GM23248 (cell line): ENCODE data around the gene RND1. TPM values are rescaled to one million over a fixed set of nuclear protein-coding genes. Genes with fewer than 3 reads are reported as not detected.

Experiments used
- DNase-seq: peaks from one replicate; pipeline ENCODE4 v3.0.0-alpha.2; 2015
- H2AFZ ChIP-seq: fragments of 200-600 bp; sonication (generic); 2 replicates; pipeline ENCODE4 v1.6.1; 2016; ENCODE audit warnings: antibody characterized with exemption
- H3F3A ChIP-seq: fragments of 200-600 bp; sonication (generic); 2 replicates; pipeline ENCODE4 v1.6.1; 2016; ENCODE audit warnings: mild to moderate bottlenecking, antibody characterized with exemption, mixed run types; ENCODE audit not compliant: insufficient read depth
- H3K27ac ChIP-seq: fragments of 200-600 bp; sonication (generic); 2 replicates; pipeline ENCODE4 v1.5.1; 2016; ENCODE audit warnings: mild to moderate bottlenecking
- H3K27me3 ChIP-seq: fragments of 200-600 bp; sonication (generic); replicated peaks from 2 replicates; pipeline ENCODE4 v1.6.1; 2016; ENCODE audit warnings: mild to moderate bottlenecking; ENCODE audit not compliant: insufficient read depth
- H3K36me3 ChIP-seq: fragments of 200-600 bp; sonication (generic); 2 replicates; pipeline ENCODE4 v1.6.1; 2016; ENCODE audit warnings: low read depth, mild to moderate bottlenecking
- H3K4me1 ChIP-seq: fragments of 200-600 bp; sonication (generic); 2 replicates; pipeline ENCODE4 v1.6.1; 2016; ENCODE audit warnings: mild to moderate bottlenecking; ENCODE audit not compliant: insufficient read depth
- H3K4me2 ChIP-seq: fragments of 200-600 bp; sonication (generic); one replicate; pipeline ENCODE4 v1.6.1; 2016; ENCODE audit warnings: mild to moderate bottlenecking; ENCODE audit not compliant: unreplicated experiment
- H3K4me3 ChIP-seq: fragments of 200-600 bp; sonication (generic); 2 replicates; pipeline ENCODE4 v1.5.1; 2016; ENCODE audit warnings: mild to moderate bottlenecking
- H3K79me2 ChIP-seq: fragments of 200-600 bp; sonication (generic); 2 replicates; pipeline ENCODE4 v1.6.1; 2016; ENCODE audit warnings: mild to moderate bottlenecking; ENCODE audit not compliant: insufficient read depth
- H3K9ac ChIP-seq: fragments of 200-600 bp; sonication (generic); 2 replicates; pipeline ENCODE4 v1.6.1; 2016; ENCODE audit warnings: mild to moderate bottlenecking
- H3K9me2 ChIP-seq: fragments of 200-600 bp; sonication (generic); 2 replicates; pipeline ENCODE4 v1.6.1; 2016; ENCODE audit warnings: mixed run types, mild to moderate bottlenecking, moderate library complexity; ENCODE audit not compliant: insufficient read depth
- H3K9me3 ChIP-seq: fragments of 200-600 bp; sonication (generic); one replicate; pipeline ENCODE4 v1.6.1; 2017; ENCODE audit warnings: low read depth
- H4K20me1 ChIP-seq: fragments of 200-600 bp; sonication (generic); 2 replicates; pipeline ENCODE4 v1.6.0; 2016; ENCODE audit not compliant: insufficient read depth
- EZH2 ChIP-seq: fragments of 200-600 bp; sonication (generic); IDR thresholded peaks from 2 replicates; pipeline ENCODE4 v1.6.1; 2018; ENCODE audit warnings: antibody characterized with exemption, mild to moderate bottlenecking; ENCODE audit not compliant: insufficient read depth, poor library complexity, severe bottlenecking
- EZH2phosphoT487 ChIP-seq: fragments of 200-600 bp; sonication (generic); IDR thresholded peaks from 2 replicates; pipeline ENCODE4 v1.6.1; 2018; ENCODE audit warnings: antibody characterized with exemption, moderate library complexity, mild to moderate bottlenecking, low read depth; ENCODE audit not compliant: insufficient read depth
- WGBS, 2 experiments: methylation state at CpG; one replicate each; pipeline ENCODE4 v1.1.6; 2015 to 2017; ENCODE audit warnings: low lambda C conversion rate in 2 of 2, low coverage in 1 of 2; ENCODE audit errors: missing lambda C conversion rate in 2 of 2; 5-methylcytosine and 5-hydroxymethylcytosine counted together
- in situ Hi-C: fragments of 300-500 bp; cut with MboI; formaldehyde crosslinking; loops from 2 replicates; pipeline ENCODE4 v1.15.0; 2020
- polyA plus RNA-seq: library from polyadenylated mRNA; unstranded; fragments of >200 nt; fragmentation: Nextera tagmentation; extraction: Ambion mirVana; gene quantifications from 2 replicates; pipeline ENCODE4 v1.2.1, GENCODE V29; 2016
- total RNA-seq: library from RNA; depleted of rRNA; stranded (reverse); fragments of >200 nt; shearing (Covaris generic); gene quantifications from 2 replicates; pipeline ENCODE4 v1.2.3, GENCODE V29; 2014

Gene RND1
- total and polyA plus RNA-seq, 2 experiments from 2014 or later: 0.32 TPM; not detected in 1

GRCh38 chr12:48824905-48825304, 40.8 kb downstream of the RND1 start:
- TF ChIP-seq EZH2: no peak
- no peak overlapping the region for H3K27ac ChIP-seq
- no peaks in the 10 kb centered on the region for H3F3A ChIP-seq
- no peaks in the 10 kb centered on the region for H3K9me3 ChIP-seq
- no peaks in the 10 kb centered on the region for H3K4me1 ChIP-seq
- no peak overlapping the region for H3K4me3 ChIP-seq
- in situ Hi-C loops: no loop called here
- H4K20me1 ChIP-seq: no peaks in the 10 kb centered on the region
- H3K79me2 ChIP-seq: no peaks in the 10 kb centered on the region
- H3K27me3 ChIP-seq: no peaks in the 10 kb centered on the region
- H3K9me2 ChIP-seq: no peaks in the 10 kb centered on the region
- no peaks in the 10 kb centered on the region for H3K36me3 ChIP-seq
- DNase-seq: no peak
- no peak overlapping the region for H3K9ac ChIP-seq
- H2AFZ ChIP-seq: no peak overlapping the region
- 98 to 100% methylated on average over 4 of the region's 4 CpGs for WGBS, 2 experiments
- H3K4me2 ChIP-seq: no peak overlapping the region

DNA sequence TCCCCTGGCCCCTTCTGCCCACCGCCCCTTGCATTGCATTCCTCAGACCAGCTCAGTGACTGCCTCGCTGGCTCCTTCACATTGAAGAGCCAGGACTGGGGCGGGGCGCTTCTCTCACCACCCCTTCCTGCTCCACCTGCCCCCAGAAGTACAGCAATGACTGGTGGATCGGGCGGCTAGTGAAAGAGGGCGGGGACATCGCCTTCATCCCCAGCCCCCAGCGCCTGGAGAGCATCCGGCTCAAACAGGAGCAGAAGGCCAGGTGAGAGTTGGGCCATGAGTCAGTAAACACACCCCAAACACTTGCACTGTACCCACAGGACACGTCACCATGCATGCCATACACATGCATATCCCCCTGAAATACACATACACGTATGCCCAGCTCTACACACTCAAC, 41.6 kb downstream of the RND1 start:
- no peaks in the 10 kb centered on the region for H4K20me1 ChIP-seq
- no peak overlapping the region for H3K27ac ChIP-seq
- H3K9ac ChIP-seq: no peak overlapping the region
- no peaks in the 10 kb centered on the region for H3K9me2 ChIP-seq
- H3K27me3 ChIP-seq: no peaks in the 10 kb centered on the region
- 0 out of 2 replicates have a peak, but pooled peaks cover 5% of the 10 kb centered on the region for H3K79me2 ChIP-seq
- no peaks in the 10 kb centered on the region for H3F3A ChIP-seq
- no peak overlapping the region for H3K4me3 ChIP-seq
- no peaks in the 10 kb centered on the region for H3K4me1 ChIP-seq
- H3K9me3 ChIP-seq: no peaks in the 10 kb centered on the region
- WGBS, 2 experiments: 75 to 84% methylated on average over 12 of the region's 12 CpGs
- no peak for DNase-seq
- H2AFZ ChIP-seq: no peak overlapping the region
- in situ Hi-C loops: no loop called here
- no peaks in the 10 kb centered on the region for H3K36me3 ChIP-seq
- TF ChIP-seq EZH2phosphoT487 (no peak), EZH2 (no peak)
- H3K4me2 ChIP-seq: no peak overlapping the region

DNA sequence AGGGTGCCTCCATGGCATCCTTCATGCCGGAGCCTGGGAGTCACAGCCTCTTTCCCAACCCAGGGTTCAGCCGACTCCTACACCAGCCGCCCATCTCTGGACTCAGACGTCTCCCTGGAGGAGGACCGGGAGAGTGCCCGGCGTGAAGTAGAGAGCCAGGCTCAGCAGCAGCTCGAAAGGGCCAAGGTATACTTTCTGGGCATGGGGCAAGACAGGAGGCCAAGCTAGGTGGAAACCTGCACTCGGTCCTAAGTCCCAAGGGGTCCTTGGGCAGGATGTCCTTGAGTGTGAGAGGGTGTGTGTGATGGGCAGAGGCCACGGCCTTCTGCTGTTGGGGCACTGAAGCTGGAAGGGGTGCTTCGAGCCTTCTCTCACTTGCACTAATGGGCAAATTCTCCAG, 42.4 kb downstream of the RND1 start:
- in situ Hi-C loops: no loop called here
- TF ChIP-seq EZH2 (no peak), EZH2phosphoT487 (no peak)
- DNase-seq: no peak
- H3K27me3 ChIP-seq: no peaks in the 10 kb centered on the region
- no peaks in the 10 kb centered on the region for H3K9me3 ChIP-seq
- H3F3A ChIP-seq: no peaks in the 10 kb centered on the region
- H3K4me2 ChIP-seq: no peak overlapping the region
- no peaks in the 10 kb centered on the region for H3K4me1 ChIP-seq
- H2AFZ ChIP-seq: no peak overlapping the region
- H3K27ac ChIP-seq: no peak overlapping the region
- H3K79me2 ChIP-seq: 0 out of 2 replicates have a peak, but pooled peaks cover 9% of the 10 kb centered on the region
- H3K9me2 ChIP-seq: no peaks in the 10 kb centered on the region
- 87 to 91% methylated on average over 11 of the region's 11 CpGs for WGBS, 2 experiments
- H3K4me3 ChIP-seq: no peak overlapping the region
- H3K36me3 ChIP-seq: no peaks in the 10 kb centered on the region
- H3K9ac ChIP-seq: no peak overlapping the region
- no peaks in the 10 kb centered on the region for H4K20me1 ChIP-seq

DNA sequence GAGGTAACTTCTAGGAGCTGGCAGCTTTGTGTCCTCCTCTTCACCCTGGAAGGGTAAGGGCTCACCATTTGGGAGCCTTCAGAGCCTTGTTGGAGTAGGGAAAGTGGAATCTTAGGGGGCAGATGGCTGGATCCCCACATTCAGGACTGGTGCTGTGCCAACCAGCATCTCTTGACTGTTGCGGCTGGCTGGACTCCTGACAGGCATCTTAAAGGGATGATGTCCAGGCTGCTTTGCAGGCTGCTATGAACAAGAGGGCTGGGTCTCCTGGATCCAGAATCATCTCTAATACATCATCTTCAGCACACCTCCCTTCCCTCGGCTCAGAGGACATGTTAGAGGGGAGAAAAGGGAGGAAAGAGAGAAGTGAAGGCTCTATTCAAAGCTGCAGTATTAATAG, 43.0 kb downstream of the RND1 start:
- Histone ChIP-seq H3K9me3 (no peaks in the 10 kb centered on the region), H3K27ac (no peak overlapping the region), H3K9ac (no peak overlapping the region), H3K4me2 (no peak overlapping the region), H3K4me1 (no peaks in the 10 kb centered on the region), H4K20me1 (no peaks in the 10 kb centered on the region), H3K79me2 (0 out of 2 replicates have a peak, but pooled peaks cover 9% of the 10 kb centered on the region), H3F3A (no peaks in the 10 kb centered on the region), H3K4me3 (no peak overlapping the region), H3K9me2 (no peaks in the 10 kb centered on the region), H3K36me3 (no peaks in the 10 kb centered on the region), H2AFZ (no peak overlapping the region), H3K27me3 (no peaks in the 10 kb centered on the region)
- no peak for DNase-seq
- in situ Hi-C loops: no loop called here
- 57 to 59% methylated on average over 2 of the region's 2 CpGs for WGBS, 2 experiments
- TF ChIP-seq EZH2 (no peak), EZH2phosphoT487 (no peak)

- H2AFZ ChIP-seq: no peak overlapping the region
- H3F3A ChIP-seq: no peaks in the 10 kb centered on the region
- H4K20me1 ChIP-seq: no peaks in the 10 kb centered on the region
- H3K27ac ChIP-seq: no peak overlapping the region
- DNase-seq: no peak
- H3K4me3 ChIP-seq: no peak overlapping the region
- H3K9me2 ChIP-seq: no peaks in the 10 kb centered on the region
- H3K79me2 ChIP-seq: 0 out of 2 replicates have a peak, but pooled peaks cover 11% of the 10 kb centered on the region
- 92 to 94% methylated on average over 5 of the region's 5 CpGs for WGBS, 2 experiments
- H3K36me3 ChIP-seq: no peaks in the 10 kb centered on the region
- no peak overlapping the region for H3K9ac ChIP-seq
- in situ Hi-C loops: no loop called here
- no peak overlapping the region for H3K4me2 ChIP-seq
- no peaks in the 10 kb centered on the region for H3K27me3 ChIP-seq
- TF ChIP-seq EZH2: no peak
- TF ChIP-seq EZH2phosphoT487: no peak
- no peaks in the 10 kb centered on the region for H3K4me1 ChIP-seq
- no peaks in the 10 kb centered on the region for H3K9me3 ChIP-seq
Measured at GRCh38 chr12:48822139-48822538, 43.5 kb downstream of the RND1 start.
